Camera-type eye (tissue), 1 donor: Measurements from ENCODE around the gene IL34. TPM values are rescaled to one million over a fixed set of nuclear protein-coding genes. Genes with fewer than 3 reads are reported as not detected.

Experiments
- total RNA-seq: library from RNA; depleted of rRNA; stranded (reverse); fragments of >200 nt; gene quantifications from one replicate; pipeline ENCODE4 v1.2.3, GENCODE V29; 2014

Gene IL34
- 11.3 TPM for total RNA-seq

DNA sequence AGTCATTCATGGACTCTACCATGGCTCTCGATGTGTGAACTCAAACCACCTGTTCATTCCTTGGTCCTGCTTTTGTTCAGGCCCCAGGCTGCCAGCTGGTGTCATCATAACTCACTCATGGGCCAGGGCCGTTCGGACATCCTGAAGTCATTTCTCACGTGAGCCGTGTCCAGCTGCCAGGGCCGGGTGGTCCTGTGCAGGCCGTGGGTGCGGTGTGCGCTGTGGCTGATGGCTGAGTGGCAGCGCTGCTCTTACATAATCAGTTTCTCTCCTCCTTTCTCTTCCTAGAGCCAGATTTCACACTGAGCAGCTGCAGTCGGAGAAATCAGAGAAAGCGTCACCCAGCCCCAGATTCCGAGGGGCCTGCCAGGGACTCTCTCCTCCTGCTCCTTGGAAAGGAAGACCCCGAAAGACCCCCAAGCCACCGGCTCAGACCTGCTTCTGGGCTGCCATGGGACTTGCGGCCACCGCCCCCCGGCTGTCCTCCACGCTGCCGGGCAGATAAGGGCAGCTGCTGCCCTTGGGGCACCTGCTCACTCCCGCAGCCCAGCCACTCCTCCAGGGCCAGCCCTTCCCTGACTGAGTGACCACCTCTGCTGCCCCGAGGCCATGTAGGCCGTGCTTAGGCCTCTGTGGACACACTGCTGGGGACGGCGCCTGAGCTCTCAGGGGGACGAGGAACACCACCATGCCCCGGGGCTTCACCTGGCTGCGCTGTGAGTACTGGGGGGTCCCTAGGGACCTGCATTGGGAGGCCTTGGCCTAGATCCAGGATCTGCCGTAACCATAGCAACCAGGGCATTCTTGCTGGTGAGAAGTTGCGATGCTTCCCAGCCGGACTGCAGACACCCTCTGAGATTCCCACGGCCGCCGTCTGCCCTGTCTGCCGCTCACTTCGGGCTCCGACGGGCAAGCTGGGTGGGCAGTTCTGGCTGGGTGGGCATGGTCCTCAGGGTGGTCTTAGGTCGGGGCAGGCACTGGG lies at the start of gene IL34:
Gene IL34 (plus strand): TSS at position 300 of the 982 bp plus-strand sequence. CDS start 389 bp downstream, at position 689.

DNA sequence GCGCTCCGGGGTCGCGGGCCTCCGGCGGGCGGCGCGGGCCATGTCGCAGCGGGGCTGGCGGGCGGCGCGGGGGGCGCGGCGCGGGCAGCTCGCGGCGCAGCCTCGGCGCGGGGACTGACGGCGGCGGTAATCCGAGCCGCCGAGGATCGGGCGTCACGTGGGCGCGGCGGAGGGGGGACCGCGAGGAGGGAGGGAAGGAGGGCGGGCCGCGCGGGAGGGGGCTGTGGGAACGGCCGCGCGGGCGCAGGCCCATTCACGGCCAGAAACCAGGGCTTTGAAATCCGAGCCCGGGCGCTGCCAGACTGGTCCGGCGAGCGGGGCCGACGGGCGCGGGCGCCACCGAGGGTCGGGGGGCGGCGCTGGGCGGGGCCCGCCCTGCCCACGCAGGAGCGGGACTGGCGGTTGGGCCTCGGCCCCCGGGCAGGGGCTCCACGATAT lies 39.6 kb downstream of the IL34 start, which contains the start of gene MTSS2:
Gene MTSS2 (minus strand): TSS at position 116 of the 438 bp plus-strand sequence. CDS start 262 bp downstream, outside the sequence.

Other genes with a start within 250 kb of the IL34 start
- gene ST3GAL2, start 207.5 kb upstream of the IL34 start, total RNA-seq: 37.7 TPM
- 20.0 TPM for gene FCSK, start 192.0 kb upstream of the IL34 start, total RNA-seq
- 74.8 TPM for gene COG4, start 123.0 kb upstream of the IL34 start, total RNA-seq
- gene SF3B3, start 122.7 kb upstream of the IL34 start, total RNA-seq: 200 TPM
- 55.0 TPM for gene MTSS2, start 39.5 kb downstream of the IL34 start, total RNA-seq
- 27.9 TPM for gene VAC14, start 154.6 kb downstream of the IL34 start, total RNA-seq